Tibial nerve (tissue), 4 donors: Measurements from ENCODE around the gene AKAP6.

Experiments
- CTCF ChIP-seq, 5 experiments: fragments of 200-600 bp in 3 of 5; fragments of 450-650 bp in 2 of 5; sonication (generic) in 3 of 5; IDR thresholded peaks; one replicate each; pipeline ENCODE4 v1.5.1; 2016 to 2019; ENCODE audit warnings: antibody characterized with exemption in 5 of 5, mild to moderate bottlenecking in 3 of 5, moderate library complexity in 2 of 5
- EP300 ChIP-seq, 2 donors: sonication (generic); formaldehyde crosslinking; IDR thresholded peaks; one replicate each; pipeline ENCODE4 v1.6.1; 2017; ENCODE audit warnings: antibody characterized with exemption in 2 of 2, mild to moderate bottlenecking in 1 of 2
- POLR2A ChIP-seq, 2 donors: fragments of 450-650 bp; IDR thresholded peaks; one replicate each; pipeline ENCODE4 v1.6.1; 2017; ENCODE audit warnings: antibody characterized with exemption in 2 of 2, mild to moderate bottlenecking in 2 of 2, moderate library complexity in 2 of 2

- TF ChIP-seq CTCF (IDR thresholded peaks at IDR 0.05) (no peak), POLR2A (IDR thresholded peaks at IDR 0.05) (no peak), EP300 (IDR thresholded peaks at IDR 0.05) (no peak)
These were observed 488.7 kb downstream of the AKAP6 start for GRCh38 chr14:32817780-32818179.
